ENCODE results near the gene PTGR1. TPM values are rescaled to one million over a fixed set of nuclear protein-coding genes. Genes with fewer than 3 reads are reported as not detected.
A peak's percentile ranks its signal among the peaks of the same experiment; 100 is the strongest.

Gene PTGR1
- total and polyA plus RNA-seq, 7 donors, result 19.7 to 61.1 (median 46.2) TPM

DNA sequence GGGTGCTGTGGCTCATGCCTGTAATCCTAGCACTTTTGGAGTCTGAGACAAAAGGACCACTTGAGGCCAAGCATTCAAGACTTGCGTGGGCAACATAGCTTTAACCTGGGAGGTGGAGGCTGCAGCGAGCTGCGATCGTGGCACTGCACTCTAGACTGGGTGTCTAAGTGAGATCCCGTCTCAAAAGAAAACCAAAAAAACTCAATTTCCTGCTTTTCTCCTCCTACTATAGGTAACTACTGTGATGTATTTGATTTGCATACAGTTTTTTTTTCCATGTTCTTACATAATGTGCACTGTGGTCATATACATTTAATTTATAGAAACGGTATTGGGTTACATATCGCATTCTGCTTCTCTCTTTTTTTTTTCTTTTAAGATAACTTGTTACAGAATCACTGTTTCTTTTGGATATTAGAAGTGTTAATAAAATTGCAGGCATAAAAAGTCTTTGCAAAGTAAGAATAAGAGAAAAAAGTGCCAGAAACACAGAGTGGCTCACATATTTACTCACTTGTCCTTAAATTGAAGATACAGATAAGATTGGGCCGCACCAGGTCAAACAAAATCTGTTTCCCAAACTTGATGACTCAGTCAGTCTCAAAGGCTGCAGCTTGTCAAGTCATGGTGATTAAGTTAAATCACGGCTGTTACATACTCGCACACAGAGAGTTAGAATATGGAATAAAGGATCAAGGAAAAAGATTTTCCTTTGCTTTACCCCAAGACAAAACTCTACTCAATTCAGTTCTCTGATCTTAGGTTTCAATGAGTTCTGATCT is 2.0 kb upstream of the PTGR1 start:
- peaks cover 0 to 24% (median 5%) of the 10 kb centered on the region in 4 donors for H3K4me1 ChIP-seq
- no peak overlapping the region for H3K4me3 ChIP-seq
- DNase-seq, result no peak
- no peaks in the 10 kb centered on the region for H3K9me3 ChIP-seq
- peaks cover 0 to 6% (median under 1%) of the 10 kb centered on the region in 4 donors for H3K36me3 ChIP-seq
- intact Hi-C loops (cut with DNase I), result no loop called here
- 66 to 75% methylated on average over 10 of the region's 10 CpGs for WGBS, 2 donors
- H3K27ac ChIP-seq, result no peak overlapping the region
- TF ChIP-seq EP300 (IDR thresholded peaks at IDR 0.05), result no peak
- TF ChIP-seq, protein P1, sequence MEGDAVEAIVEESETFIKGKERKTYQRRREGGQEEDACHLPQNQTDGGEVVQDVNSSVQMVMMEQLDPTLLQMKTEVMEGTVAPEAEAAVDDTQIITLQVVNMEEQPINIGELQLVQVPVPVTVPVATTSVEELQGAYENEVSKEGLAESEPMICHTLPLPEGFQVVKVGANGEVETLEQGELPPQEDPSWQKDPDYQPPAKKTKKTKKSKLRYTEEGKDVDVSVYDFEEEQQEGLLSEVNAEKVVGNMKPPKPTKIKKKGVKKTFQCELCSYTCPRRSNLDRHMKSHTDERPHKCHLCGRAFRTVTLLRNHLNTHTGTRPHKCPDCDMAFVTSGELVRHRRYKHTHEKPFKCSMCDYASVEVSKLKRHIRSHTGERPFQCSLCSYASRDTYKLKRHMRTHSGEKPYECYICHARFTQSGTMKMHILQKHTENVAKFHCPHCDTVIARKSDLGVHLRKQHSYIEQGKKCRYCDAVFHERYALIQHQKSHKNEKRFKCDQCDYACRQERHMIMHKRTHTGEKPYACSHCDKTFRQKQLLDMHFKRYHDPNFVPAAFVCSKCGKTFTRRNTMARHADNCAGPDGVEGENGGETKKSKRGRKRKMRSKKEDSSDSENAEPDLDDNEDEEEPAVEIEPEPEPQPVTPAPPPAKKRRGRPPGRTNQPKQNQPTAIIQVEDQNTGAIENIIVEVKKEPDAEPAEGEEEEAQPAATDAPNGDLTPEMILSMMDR (IDR thresholded peaks at IDR 0.05), result no peak
- no peaks in the 10 kb centered on the region for H3K27me3 ChIP-seq

DNA sequence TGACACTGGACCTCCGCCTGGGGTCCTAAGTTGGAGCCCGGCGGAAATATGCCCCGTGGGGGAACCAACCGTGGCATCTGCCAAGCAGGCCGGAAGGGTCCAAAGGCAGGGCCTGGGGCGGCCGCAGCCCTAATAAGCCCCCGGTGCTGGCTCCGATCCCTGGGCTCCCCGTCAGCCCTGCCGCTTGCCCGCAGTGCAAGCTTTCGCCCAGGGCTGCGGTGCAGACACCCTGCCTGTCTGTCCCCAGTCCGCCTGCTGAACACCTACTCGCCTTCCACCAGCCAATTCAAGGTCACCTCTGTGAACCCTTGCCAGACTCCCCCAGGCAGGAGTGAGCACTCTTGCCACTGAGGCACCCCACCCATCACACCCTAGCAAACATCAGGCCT is 502 bp upstream of the PTGR1 start:
- no peaks in the 10 kb centered on the region for H3K9me3 ChIP-seq
- H3K27ac ChIP-seq, result peak overlapping the region; percentile 84 to 89 (median 87)
- TF ChIP-seq POLR2AphosphoS5 (IDR thresholded peaks at IDR 0.05) (no peak), EP300 (IDR thresholded peaks at IDR 0.05) (no peak), POLR2A (IDR thresholded peaks at IDR 0.05) (no peak)
- TF ChIP-seq, protein P1 (IDR thresholded peaks at IDR 0.05), result no peak
- WGBS, 2 donors, result 22 to 43% methylated on average over 17 of the region's 17 CpGs
- peaks cover 0 to 24% (median 5%) of the 10 kb centered on the region in 4 donors for H3K4me1 ChIP-seq
- no peaks in the 10 kb centered on the region for H3K27me3 ChIP-seq
- H3K4me3 ChIP-seq, result peak overlapping the region; percentile 62 to 80 (median 65)
- H3K36me3 ChIP-seq, result peaks cover 0 to 20% (median 10%) of the 10 kb centered on the region in 4 donors
- intact Hi-C loops (cut with DNase I), result loop anchor here (1.0 to 10.0 kb wide), 4 partner anchors 29 to 475 kb away; partner anchors contain the start of gene UGCG
- DNase-seq, result no peak

DNA sequence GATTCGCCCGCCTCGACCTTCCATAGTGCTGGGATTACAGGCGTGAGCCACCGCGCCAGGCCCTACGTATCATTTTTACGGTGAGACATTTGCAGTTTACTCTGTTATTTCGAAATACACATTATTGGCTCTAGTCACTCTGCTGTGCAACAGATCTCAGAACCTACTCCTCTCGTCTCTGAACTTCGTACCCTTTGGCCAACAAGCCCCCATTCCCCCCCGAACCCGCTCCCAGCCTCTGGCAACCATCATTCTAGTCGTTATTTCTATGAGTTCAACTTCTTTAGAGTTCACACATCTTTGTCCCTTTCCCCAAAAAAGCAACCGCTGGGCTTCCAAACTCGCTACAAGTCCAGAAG is 735 bp downstream of the PTGR1 start:
- TF ChIP-seq EP300 (IDR thresholded peaks at IDR 0.05) (no peak), POLR2AphosphoS5 (IDR thresholded peaks at IDR 0.05) (peak in 3 of 4 donors; percentile 8 to 28 (median 11)), POLR2A (IDR thresholded peaks at IDR 0.05) (no peak)
- TF ChIP-seq, protein P1 (IDR thresholded peaks at IDR 0.05), result no peak
- no peaks in the 10 kb centered on the region for H3K27me3 ChIP-seq
- H3K27ac ChIP-seq, result peak overlapping the region; percentile 84 to 89 (median 87)
- peaks cover 5 to 33% (median 13%) of the 10 kb centered on the region in 4 donors for H3K36me3 ChIP-seq
- peak overlapping the region; percentile 62 to 80 (median 65) for H3K4me3 ChIP-seq
- peak; percentile 75 for DNase-seq
- intact Hi-C loops (cut with DNase I), result loop anchor here (2.0 to 10.0 kb wide), 3 partner anchors 94 to 476 kb away; partner anchors contain the start of gene UGCG
- peaks cover 0 to 24% (median 5%) of the 10 kb centered on the region in 4 donors for H3K4me1 ChIP-seq
- WGBS, 2 donors, result 2% methylated on average over 16 of the region's 16 CpGs
- H3K9me3 ChIP-seq, result no peaks in the 10 kb centered on the region

DNA sequence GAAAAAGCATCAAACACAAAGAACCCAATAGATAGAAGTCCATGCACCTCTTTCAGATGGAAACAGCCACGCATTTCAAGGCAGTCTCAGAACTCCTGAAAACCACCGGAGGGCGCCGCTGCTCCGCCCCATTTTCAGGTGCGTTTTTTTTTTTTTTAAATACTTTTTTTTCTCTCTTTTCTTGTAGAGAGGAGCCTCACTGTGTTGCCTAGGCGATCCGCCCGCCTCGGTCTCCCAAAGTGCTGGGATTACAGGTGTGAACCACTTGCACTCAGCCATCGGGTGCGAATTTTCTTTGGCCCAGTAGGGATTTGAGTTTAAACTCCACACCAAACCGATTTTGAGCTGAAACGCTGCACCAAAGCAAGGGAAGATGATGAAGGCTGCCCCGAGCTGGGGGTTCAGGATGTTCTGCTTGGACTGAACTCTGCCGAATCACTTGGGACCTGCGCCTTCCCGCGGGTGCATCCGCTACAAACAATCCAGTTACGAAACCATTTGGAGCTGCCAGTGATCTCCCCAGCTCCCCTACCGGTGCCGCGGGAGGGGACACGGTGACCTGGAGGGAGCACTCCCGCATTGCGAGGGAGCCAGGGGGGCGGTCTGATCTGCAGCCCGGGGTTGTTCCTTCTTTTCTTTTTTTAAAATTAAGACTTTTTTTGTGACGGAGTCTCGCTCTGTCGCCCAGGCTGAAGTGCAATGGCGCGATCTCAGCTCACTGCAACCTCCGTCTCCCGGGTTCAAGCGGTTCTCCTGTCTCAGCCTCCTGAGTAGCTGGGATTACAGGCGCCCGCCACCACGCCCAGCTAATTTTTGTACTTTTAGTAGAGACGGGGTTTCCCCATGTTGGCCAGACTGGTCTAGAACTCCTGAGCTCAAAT is 1.4 kb downstream of the PTGR1 start:
- Histone ChIP-seq H3K36me3 (peaks cover 7 to 39% (median 15%) of the 10 kb centered on the region in 4 donors), H3K9me3 (no peaks in the 10 kb centered on the region), H3K4me3 (peak overlapping the region; percentile 62 to 80 (median 65)), H3K27me3 (no peaks in the 10 kb centered on the region), H3K27ac (peak overlapping the region; percentile 84 to 89 (median 87)), H3K4me1 (peaks cover 0 to 24% (median 5%) of the 10 kb centered on the region in 4 donors)
- intact Hi-C loops (cut with DNase I), result loop anchor here (2.0 to 10.0 kb wide), 3 partner anchors 94 to 477 kb away; partner anchors contain the start of gene UGCG
- TF ChIP-seq POLR2A (IDR thresholded peaks at IDR 0.05), result no peak
- TF ChIP-seq EP300 (IDR thresholded peaks at IDR 0.05), result no peak
- TF ChIP-seq, protein P1 (IDR thresholded peaks at IDR 0.05), result peak; percentile 3 to 58 (median 29)
- peak; percentile 14 to 35 (median 32) for TF ChIP-seq POLR2AphosphoS5 (IDR thresholded peaks at IDR 0.05)
- peak; percentile 89 for DNase-seq
- 1% methylated on average over 41 of the region's 41 CpGs for WGBS, 2 donors

Measured in sigmoid colon (tissue), 7 donors.